H1 (cell line): Measurements from ENCODE around the gene SRSF7.

ENCODE experiments used
- ATF2 ChIP-seq: IDR thresholded peaks from 2 replicates; pipeline ENCODE4 v1.6.1; 2012; ENCODE audit warnings: low read length, inconsistent platforms
- CTCF ChIP-seq, 3 experiments: IDR thresholded peaks; 1 replicate in 2 of 3; 2 replicates in 1 of 3; pipeline versions ENCODE4 v1.5.1 to v1.6.1; 2011; ENCODE audit warnings: low read length in 3 of 3, mild to moderate bottlenecking in 3 of 3, inconsistent platforms in 2 of 3, low read depth in 1 of 3, moderate library complexity in 1 of 3; ENCODE audit not compliant: insufficient read depth in 1 of 3; ENCODE audit errors: control extremely low read depth in 1 of 3
- EP300 ChIP-seq, 2 experiments: IDR thresholded peaks; 1 replicate in 1 of 2; 2 replicates in 1 of 2; pipeline ENCODE4 v1.6.1; 2011 to 2012; ENCODE audit warnings: low read depth in 2 of 2, low read length in 2 of 2, mild to moderate bottlenecking in 2 of 2, borderline replicate concordance in 1 of 2, inconsistent platforms in 1 of 2, moderate library complexity in 1 of 2
- GABPA ChIP-seq: IDR thresholded peaks from 2 replicates; pipeline ENCODE4 v1.6.1; 2011; ENCODE audit warnings: mild to moderate bottlenecking, low read length, moderate library complexity, borderline replicate concordance; ENCODE audit not compliant: insufficient read depth
- POLR2A ChIP-seq, 2 experiments: IDR thresholded peaks; 1 replicate in 1 of 2; 2 replicates in 1 of 2; pipeline ENCODE4 v1.6.1; 2011; ENCODE audit warnings: low read depth in 2 of 2, low read length in 2 of 2, mild to moderate bottlenecking in 2 of 2; ENCODE audit errors: control extremely low read depth in 1 of 2
- SRF ChIP-seq: IDR thresholded peaks from 2 replicates; pipeline ENCODE4 v1.6.1; 2011; ENCODE audit warnings: mild to moderate bottlenecking, low read depth, low read length, moderate library complexity

DNA sequence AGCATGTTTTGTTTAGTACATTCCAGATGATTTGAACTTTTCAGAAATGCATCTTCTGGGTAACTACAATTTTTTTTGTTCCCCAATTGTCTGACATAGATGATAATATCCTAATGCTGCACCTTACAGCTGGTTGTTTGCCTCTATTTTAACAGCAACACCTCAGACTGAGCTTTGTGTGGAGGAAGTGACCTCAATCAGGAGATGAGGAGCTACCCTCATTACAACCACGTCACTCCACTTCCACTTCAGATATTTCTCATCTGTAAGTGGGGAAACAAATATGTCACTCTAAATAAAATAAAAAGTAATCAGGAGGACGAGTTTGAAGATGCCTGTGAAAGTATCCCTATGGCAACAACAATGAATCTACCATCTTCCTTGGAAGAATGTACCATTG is 12.1 kb upstream of the SRSF7 start:
- TF ChIP-seq POLR2A (IDR thresholded peaks at IDR 0.05; ENCODE audit: control extremely low read depth in 1 of 2, low read depth in 2 of 2, low read length in 2 of 2) (no peak), CTCF (IDR thresholded peaks at IDR 0.05; ENCODE audit: control extremely low read depth in 1 of 3, insufficient read depth in 1 of 3, low read depth in 1 of 3, low read length in 3 of 3) (no peak), ATF2 (no peak), SRF (no peak), EP300 (IDR thresholded peaks at IDR 0.05; ENCODE audit: borderline replicate concordance in 1 of 2, low read depth in 2 of 2, low read length in 2 of 2) (no peak), GABPA (no peak)
